ENCODE measurements around the gene RAB44.

Gene RAB44

DNA sequence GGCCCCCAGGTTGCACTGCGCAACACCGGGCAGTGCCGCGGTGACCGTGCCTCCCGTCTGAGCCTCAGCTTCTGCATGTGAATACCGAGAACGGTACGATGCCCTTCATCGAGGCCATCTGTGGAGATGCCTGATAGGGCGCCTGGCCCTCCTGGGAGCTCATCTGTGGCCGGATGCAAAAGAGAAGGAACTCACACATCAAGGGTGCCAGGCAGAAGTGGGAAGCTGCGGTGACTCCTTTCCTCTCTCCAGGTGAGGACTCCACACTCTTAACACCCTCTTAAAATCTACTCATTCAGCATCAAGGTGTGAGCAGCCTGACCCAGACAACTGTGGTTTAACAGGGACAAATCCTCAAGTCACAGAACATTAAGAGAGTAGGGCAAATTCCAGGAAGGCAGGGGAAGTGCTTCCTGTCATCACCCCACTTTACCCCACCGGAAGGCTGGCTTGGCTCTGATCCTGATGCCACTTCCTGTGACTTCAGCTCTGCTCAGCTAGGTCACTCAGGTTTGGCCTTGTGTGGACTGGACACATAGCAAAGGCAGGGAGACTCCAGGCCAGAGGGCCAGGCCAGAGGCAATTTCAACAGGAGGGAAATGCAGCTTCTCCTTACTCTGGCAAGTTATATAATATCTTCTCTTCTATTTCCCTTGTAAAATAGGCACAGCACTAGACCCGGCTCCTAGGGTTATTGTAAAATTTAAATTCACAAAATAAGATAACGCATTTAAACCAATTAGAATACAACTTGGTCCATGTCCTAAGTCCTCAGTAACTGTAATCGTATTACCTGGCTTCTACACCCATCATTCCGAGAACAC, 72.3 kb downstream of the RAB44 start:
- H3K4me1 ChIP-seq (ENCODE audit: low read length): peaks cover 22% of the 10 kb centered on the region
- no peaks in the 10 kb centered on the region for H3K79me2 ChIP-seq (ENCODE audit: low read length)
- H3K4me3 ChIP-seq (ENCODE audit: low read length): no peak overlapping the region
- no peaks in the 10 kb centered on the region for H4K20me1 ChIP-seq (ENCODE audit: insufficient read depth, low read length)
- peaks cover 8% of the 10 kb centered on the region; the same call in 1 of the 2 replicates for H3K27me3 ChIP-seq (ENCODE audit: low read depth, low read length)
- peak overlapping the region; percentile 82; the same call in 1 of the 2 replicates for H2AFZ ChIP-seq (ENCODE audit: low read depth, low read length)
- no peak overlapping the region for H3K27ac ChIP-seq (ENCODE audit: low read length)
- no peak for TF ChIP-seq EZH2phosphoT487 (IDR thresholded peaks at IDR 0.05; ENCODE audit: low read depth)
- TF ChIP-seq, protein P1, sequence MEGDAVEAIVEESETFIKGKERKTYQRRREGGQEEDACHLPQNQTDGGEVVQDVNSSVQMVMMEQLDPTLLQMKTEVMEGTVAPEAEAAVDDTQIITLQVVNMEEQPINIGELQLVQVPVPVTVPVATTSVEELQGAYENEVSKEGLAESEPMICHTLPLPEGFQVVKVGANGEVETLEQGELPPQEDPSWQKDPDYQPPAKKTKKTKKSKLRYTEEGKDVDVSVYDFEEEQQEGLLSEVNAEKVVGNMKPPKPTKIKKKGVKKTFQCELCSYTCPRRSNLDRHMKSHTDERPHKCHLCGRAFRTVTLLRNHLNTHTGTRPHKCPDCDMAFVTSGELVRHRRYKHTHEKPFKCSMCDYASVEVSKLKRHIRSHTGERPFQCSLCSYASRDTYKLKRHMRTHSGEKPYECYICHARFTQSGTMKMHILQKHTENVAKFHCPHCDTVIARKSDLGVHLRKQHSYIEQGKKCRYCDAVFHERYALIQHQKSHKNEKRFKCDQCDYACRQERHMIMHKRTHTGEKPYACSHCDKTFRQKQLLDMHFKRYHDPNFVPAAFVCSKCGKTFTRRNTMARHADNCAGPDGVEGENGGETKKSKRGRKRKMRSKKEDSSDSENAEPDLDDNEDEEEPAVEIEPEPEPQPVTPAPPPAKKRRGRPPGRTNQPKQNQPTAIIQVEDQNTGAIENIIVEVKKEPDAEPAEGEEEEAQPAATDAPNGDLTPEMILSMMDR (IDR thresholded peaks at IDR 0.05; ENCODE audit: low read depth, low read length): no peak
- no peak overlapping the region for H3K9ac ChIP-seq (ENCODE audit: low read length)
- H3K36me3 ChIP-seq (replicated peaks; ENCODE audit: low read depth, low read length): no peaks in the 10 kb centered on the region
- H3K4me2 ChIP-seq (ENCODE audit: low read length): peak overlapping the region; percentile 18
- H3K9me3 ChIP-seq (ENCODE audit: insufficient read depth, low read length): no peaks in the 10 kb centered on the region

DNA sequence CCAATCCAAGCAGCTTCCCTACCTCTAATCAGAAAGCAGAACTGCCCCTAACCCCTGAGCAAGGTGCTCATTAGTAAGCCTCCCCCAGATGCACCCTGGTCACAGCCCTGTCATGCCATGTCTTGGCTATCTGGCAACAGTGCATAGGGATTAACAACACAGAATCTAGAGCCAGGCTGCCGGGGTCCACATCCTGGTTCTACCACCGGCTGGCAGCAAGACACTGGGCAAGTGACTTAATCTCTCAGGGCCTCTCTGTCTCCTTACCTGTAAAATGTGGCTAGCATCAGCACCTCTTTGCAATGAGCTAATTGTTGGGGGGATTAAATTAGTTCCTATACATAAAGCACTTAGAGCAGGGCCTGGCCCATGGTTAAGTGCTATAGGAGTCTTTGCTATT, 73.5 kb downstream of the RAB44 start:
- peaks cover 21% of the 10 kb centered on the region for H3K27me3 ChIP-seq (ENCODE audit: low read depth, low read length)
- no peak overlapping the region for H3K9ac ChIP-seq (ENCODE audit: low read length)
- no peak overlapping the region for H3K4me2 ChIP-seq (ENCODE audit: low read length)
- H3K79me2 ChIP-seq (ENCODE audit: low read length): no peaks in the 10 kb centered on the region
- no peaks in the 10 kb centered on the region for H3K9me3 ChIP-seq (ENCODE audit: insufficient read depth, low read length)
- peaks cover 13% of the 10 kb centered on the region for H3K4me1 ChIP-seq (ENCODE audit: low read length)
- no peak overlapping the region for H3K27ac ChIP-seq (ENCODE audit: low read length)
- H2AFZ ChIP-seq (ENCODE audit: low read depth, low read length): no peak overlapping the region
- no peaks in the 10 kb centered on the region for H4K20me1 ChIP-seq (ENCODE audit: insufficient read depth, low read length)
- no peaks in the 10 kb centered on the region for H3K36me3 ChIP-seq (replicated peaks; ENCODE audit: low read depth, low read length)
- TF ChIP-seq, protein P1 (IDR thresholded peaks at IDR 0.05; ENCODE audit: low read depth, low read length): no peak
- TF ChIP-seq EZH2phosphoT487 (IDR thresholded peaks at IDR 0.05; ENCODE audit: low read depth): no peak
- H3K4me3 ChIP-seq (ENCODE audit: low read length): no peak overlapping the region

DNA sequence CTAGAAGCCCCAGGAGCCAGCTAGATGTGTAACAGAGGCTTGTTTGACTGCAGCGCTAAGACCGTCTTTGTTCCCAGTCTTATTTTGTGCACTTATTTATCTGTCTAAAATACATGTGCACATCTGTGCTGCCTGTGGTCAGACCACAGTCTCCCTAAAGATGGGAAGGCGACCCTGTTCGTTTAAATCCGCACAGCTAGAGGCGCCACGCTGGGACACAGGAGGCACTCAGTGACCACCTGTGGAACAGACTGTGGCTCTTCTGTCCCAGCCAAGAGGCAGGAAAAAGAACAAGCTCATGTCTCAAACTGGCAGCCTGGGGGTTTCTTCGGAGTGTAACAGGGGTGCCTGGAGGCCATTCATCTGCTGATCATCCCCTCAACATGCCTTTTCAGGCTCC, 74.8 kb downstream of the RAB44 start:
- Histone ChIP-seq H3K79me2 (ENCODE audit: low read length) (no peaks in the 10 kb centered on the region), H3K4me3 (ENCODE audit: low read length) (no peak overlapping the region), H2AFZ (ENCODE audit: low read depth, low read length) (no peak overlapping the region), H4K20me1 (ENCODE audit: insufficient read depth, low read length) (no peaks in the 10 kb centered on the region), H3K36me3 (replicated peaks; ENCODE audit: low read depth, low read length) (no peaks in the 10 kb centered on the region), H3K27ac (ENCODE audit: low read length) (no peak overlapping the region), H3K4me1 (ENCODE audit: low read length) (peaks cover 8% of the 10 kb centered on the region), H3K9ac (ENCODE audit: low read length) (no peak overlapping the region), H3K4me2 (ENCODE audit: low read length) (no peak overlapping the region), H3K9me3 (ENCODE audit: insufficient read depth, low read length) (no peaks in the 10 kb centered on the region), H3K27me3 (ENCODE audit: low read depth, low read length) (peaks cover 34% of the 10 kb centered on the region)
- no peak for TF ChIP-seq EZH2phosphoT487 (IDR thresholded peaks at IDR 0.05; ENCODE audit: low read depth)
- TF ChIP-seq, protein P1 (IDR thresholded peaks at IDR 0.05; ENCODE audit: low read depth, low read length): no peak

DNA sequence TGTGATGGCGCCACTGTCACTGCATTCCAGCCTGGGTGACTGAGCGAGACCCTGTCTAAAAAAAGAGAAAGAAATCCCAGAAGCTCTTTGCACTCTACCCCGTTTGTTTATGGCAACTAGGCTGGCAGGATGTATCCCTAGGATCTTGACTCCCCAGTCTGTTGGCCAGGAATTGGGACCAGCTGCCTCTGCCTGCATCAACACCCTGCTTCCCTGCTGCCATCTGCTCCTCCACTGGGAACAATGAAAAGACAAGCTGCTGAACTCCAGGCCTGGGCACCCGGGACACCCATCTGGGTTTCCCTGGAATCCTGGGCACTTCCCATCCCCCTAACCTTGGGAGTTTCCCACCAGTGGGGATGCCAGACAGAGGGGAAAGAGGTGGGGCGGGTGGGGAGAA, 76.7 kb downstream of the RAB44 start:
- Histone ChIP-seq H3K27ac (ENCODE audit: low read length) (no peak overlapping the region), H3K36me3 (replicated peaks; ENCODE audit: low read depth, low read length) (no peaks in the 10 kb centered on the region), H3K79me2 (ENCODE audit: low read length) (no peaks in the 10 kb centered on the region), H3K9me3 (ENCODE audit: insufficient read depth, low read length) (no peaks in the 10 kb centered on the region), H3K9ac (ENCODE audit: low read length) (no peak overlapping the region), H2AFZ (ENCODE audit: low read depth, low read length) (no peak overlapping the region), H3K4me3 (ENCODE audit: low read length) (no peak overlapping the region), H3K27me3 (ENCODE audit: low read depth, low read length) (peaks cover 52% of the 10 kb centered on the region), H3K4me2 (ENCODE audit: low read length) (no peak overlapping the region), H4K20me1 (ENCODE audit: insufficient read depth, low read length) (no peaks in the 10 kb centered on the region), H3K4me1 (ENCODE audit: low read length) (peaks cover 7% of the 10 kb centered on the region)
- TF ChIP-seq, protein P1 (IDR thresholded peaks at IDR 0.05; ENCODE audit: low read depth, low read length): no peak
- no peak for TF ChIP-seq EZH2phosphoT487 (IDR thresholded peaks at IDR 0.05; ENCODE audit: low read depth)

Data from OCI-LY3 (cell line).